GM19467 (cell line): ENCODE results near the gene HSPE1.
"Not testable (repeated sequence)": the region's sequence is repeated elsewhere in the genome, so short reads cannot be mapped to it uniquely, and the experiment has no call there.

ENCODE experiments used
- ATAC-seq: cut with Tn5 transposase; IDR thresholded peaks from one replicate; pipeline ENCODE4 v1.9.1; 2021; ENCODE audit warnings: mild to moderate bottlenecking, moderate library complexity; ENCODE audit not compliant: unreplicated experiment

The HSPE1 gene

DNA sequence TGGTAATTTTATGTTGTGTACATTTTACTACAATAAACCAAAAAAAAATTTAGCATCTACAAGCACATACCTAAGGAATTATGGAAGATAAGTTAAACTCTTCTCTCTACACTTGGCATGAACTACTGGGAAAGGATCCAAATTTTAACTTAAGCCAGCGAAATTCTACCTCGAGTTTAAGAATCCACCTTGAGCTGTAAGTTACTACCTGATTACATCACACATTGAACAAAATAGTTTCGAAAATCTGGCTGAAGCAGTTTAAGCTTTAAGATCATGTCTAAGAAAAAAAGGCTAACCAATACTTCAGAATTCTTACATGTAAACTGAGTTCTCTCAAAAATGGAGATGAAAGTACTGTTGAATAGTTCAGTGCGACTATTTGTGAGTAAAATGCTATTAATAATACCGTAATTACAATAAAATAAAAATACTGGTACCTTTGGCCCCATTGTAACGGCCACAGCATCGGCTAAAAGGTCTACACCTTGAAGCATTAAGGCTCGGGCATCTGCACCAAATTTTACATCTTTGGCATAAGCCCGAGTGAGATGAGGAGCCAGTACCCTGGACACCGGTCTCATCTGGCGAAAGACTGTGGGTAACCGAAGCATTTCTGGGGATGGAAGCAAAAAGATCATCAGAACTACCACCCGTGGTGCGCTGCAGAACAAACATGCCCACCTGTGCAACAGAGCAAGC, 1.8 kb upstream of the HSPE1 start:
- ATAC-seq = no peak

DNA sequence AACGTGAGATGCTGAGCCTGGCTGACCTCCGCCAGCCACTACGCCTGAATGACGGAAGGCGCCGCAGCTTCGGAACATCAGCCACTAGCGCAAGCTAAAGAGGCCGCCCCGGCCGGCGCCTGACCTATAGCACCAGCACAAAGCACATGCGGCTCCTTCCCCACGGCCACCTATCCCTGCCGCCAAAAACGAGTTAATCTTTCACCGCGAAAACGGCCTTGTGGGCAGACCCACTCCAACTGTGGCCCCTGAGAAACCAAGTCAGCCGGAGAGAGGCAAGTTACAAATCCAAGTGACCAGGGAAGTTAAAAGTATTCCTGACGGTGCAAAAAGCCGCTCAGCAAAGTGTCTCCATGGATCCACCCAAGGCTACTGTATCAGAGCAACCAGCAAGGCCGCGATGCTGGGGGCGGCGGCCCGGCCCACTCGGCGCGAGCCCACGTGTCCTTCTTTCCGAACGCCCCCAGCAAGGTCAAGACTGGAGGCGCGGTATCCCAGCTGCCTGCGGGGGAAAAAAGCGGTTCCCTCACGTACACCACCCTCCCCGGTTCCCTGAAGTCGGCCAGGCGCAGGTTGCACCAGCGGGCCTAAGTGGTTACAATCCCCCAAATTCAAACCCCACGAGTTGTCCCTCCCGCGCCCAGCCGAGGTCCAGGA, 1.1 kb upstream of the HSPE1 start:
- peak; percentile 18 for ATAC-seq

DNA sequence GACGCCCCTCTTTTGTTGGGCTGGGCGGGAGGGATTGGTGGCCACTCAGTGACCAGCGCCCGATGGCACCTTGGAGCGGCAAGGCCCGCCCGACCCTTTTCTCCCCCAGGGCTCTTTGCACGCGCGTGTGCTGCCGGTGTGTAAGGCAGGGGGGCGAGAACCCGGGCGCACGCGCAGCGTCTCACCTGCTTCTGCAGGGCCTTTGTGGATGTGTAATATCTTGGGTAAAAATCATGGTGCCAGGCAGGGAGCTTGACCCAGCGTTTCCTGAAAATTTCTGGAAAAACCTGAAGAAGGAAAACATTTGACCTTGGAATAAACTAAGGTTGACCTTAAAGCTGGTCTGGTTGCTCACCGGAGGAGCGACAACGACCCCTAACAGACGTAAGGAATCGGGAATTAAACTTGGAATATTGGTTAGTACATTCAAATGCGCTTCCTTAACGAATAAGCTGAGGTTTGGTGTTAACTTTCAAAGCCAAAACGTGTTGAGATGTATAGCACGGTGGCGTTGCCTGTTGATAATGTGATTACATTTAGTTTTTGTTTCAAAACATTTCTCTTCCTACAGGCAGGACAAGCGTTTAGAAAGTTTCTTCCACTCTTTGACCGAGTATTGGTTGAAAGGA, 438 bp downstream of the HSPE1 start:
- no peak for ATAC-seq

DNA sequence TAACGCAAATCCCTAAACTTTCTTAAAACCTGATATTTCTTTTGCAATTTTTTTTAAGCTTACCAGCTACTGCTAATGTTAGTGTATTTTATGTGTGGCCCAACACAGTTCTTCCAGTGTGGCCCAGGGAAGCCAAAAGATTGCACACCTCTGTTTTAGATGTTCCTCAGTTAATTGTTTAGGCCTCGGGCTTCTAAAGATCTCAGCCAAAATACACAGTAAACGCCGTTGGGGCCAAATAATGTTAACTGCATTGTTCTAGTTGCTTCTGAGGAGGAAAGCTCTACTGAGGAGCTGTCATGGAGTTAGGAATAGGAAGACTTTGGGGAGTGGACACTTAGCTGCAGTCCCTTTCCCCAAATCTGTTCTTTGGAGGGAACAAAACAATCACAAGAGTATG, 2.0 kb downstream of the HSPE1 start:
- no peak for ATAC-seq

DNA sequence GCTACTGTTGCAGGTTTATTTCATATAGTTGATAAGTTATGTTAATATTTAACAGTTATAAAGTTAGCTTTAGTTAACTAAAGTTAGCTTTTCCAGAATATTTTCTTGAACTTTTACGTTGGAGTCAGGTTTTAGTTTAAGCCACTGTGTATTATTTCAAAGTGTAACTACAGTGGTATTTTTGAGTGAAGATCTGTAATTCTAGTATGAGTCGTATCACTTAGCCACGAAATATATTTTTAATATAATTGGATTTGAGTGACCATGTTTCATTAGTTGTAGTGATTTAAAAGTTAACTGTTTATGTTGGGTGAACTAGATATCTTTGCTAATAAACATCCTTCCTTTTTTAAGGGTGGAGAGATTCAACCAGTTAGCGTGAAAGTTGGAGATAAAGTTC, 2.5 kb downstream of the HSPE1 start:
- no peak for ATAC-seq

DNA sequence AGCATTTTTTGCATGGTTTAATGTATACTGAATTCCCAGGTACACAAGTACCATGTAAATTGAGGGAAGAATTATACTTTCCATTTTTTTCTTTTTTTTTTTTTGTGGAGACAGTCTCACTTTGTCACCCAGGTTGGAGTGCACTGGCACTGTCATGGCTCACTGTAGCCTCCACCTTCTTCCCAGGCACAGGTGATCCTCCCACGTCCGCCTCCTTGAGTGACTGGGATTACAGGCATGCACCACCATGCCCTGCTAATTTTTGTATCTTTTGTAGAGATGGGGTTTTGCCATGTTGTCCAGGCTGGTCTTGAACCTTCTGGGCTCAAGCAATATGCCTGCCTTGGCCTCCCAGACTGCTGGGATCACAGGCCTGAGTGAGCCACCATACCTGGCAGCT, 3.8 kb downstream of the HSPE1 start:
- no peak for ATAC-seq

DNA sequence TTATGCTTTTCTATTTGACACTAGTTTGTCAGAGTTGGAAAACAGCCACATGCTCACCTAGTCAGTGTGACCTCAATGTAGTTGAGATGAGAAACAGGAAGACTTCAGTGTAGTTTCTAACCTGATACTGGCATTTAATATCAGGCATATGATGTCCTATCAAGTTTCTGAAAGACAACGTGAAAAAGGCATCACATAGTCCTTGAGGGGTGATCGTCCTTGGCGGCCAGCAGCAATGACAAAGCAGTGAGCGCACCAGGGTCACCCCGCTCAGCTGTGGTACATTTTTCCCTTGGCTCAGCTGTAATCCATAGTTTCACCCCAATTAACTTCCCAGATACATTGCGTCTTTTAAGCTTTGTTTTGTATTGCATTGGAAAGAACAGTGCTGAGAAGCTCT, 4.3 kb downstream of the HSPE1 start:
- no peak for ATAC-seq

DNA sequence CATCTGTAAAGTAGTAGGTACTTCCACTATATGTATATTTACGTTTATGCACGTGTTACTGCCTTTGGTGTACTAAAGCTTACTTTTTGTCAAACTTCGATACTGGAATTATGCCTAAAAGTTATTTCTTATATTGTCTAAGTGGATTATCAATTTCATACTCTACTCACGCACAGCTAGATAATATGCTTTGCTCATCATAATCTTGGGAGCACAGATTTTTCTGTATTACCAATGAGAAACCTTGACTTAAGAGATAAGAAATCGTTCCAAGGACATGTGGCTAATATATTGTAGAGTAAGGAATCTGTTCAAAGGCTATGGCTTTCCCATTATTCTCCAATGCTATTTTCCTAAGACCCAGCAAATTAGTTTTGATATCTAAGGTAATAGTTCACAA, 6.5 kb downstream of the HSPE1 start:
- no peak for ATAC-seq

DNA sequence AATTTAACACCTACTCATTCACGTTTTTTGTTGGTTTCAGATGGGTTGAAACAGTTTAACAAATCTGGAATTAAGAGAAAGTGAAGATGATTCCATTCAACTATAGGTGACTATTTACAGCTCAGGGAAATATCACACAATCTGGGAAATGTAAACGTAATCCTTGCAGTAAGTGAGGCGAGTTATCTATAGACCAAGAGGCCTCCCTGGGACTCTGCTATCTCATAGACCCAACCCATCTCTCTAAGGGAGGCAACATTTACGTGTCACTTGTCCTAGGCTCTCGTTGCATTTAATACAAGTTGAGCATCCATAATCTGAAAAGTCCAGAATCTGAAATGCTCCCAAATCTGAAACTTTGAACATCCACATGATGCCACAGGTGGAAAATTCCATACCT, 13.7 kb downstream of the HSPE1 start:
- ATAC-seq = no peak

DNA sequence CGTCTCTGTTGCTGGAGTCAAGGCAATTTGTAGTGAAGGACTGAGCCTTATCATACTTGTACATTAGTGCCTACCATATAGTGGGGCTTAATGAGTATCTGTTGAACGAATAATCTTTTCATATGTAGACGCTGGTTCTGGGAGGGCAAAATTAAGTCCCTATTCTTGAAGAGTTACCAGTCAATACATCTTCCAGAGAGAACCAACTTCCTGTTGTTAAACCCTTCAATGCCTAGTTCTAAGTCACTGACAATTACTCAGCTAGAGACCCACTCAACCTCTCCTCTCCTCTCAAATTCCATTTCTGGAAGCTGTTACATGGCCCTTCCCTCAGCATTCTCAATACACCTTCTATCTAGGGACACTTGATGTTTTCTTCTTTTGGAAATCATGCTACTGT, 14.6 kb downstream of the HSPE1 start:
- ATAC-seq = no peak

DNA sequence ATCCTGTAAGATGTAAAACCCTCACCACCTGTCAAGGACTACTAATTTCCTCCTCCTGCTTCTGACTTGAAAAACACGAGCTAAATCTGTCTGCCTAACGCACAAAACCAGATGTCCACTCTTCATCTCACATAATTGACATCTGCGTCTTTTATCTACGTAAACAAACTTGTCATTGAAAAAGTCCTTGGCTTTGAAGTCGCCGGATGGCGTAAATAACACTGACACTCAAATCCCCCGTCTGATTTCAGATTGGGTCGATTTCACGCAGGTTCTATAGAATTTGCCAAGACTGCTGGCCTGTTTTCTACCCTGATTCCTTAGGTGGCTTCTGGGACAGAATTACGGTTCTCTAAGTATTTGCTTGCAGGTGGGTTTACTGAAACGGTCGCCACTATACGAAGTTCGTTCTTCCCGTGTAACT, 15.1 kb downstream of the HSPE1 start:
- peak; percentile 8 for ATAC-seq

DNA sequence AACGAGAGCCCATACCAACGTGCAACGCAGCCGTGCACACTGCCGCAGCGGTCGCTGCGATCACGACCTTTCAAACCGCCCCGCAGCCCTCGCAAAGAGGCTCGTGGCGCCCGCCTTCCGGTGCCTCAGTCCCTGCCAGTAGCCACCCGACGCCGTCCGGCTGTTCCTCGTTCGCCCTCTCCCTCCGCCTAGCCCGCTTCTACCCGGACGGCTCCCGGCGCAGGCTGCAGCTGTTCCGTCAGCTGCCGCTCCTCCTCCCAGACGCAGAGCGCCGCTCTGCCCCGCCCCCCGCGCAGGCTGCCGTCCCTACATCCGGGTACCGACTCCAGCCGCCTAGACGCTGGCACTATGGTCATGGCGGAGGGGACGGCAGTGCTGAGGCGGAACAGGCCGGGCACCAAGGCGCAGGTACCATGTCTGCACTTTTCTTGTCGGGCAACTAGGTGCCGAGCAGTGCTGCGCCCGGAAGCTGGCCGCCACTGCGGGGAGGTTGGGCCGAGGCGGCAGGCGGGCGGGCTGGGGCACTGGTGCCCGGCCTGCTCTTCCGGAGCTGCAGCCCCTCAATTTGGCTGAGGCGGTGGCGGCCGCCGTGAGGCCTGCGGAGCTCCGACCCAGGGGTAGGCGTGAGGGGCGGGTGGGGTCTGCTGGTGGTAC, 15.7 kb downstream of the HSPE1 start, which contains the start of gene MOB4:
Gene MOB4, plus strand, starts transcription at position 328 of the 654 bp plus-strand sequence. Its CDS starts 21 bp downstream, at position 349.
- peak; percentile 94 for ATAC-seq

DNA sequence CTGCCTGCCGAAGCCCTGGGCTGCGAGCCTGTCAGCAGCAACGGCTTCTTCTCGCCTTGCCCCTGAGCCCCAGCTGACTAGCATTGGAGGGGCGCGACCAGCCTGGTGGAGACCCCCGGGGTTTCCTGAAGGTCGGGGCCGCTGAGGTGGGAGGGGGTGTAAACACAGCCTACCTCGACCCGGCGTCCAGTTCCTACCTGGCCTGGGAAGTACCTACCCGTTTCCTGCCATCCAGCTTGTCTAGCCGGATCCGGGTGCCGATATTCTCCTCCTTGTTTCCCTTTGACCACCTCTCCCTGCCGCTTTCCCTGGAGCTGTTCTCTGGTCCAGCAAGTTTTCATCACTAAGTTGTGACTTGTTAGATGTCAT, 16.2 kb downstream of the HSPE1 start:
- peak; percentile 6 for ATAC-seq

DNA sequence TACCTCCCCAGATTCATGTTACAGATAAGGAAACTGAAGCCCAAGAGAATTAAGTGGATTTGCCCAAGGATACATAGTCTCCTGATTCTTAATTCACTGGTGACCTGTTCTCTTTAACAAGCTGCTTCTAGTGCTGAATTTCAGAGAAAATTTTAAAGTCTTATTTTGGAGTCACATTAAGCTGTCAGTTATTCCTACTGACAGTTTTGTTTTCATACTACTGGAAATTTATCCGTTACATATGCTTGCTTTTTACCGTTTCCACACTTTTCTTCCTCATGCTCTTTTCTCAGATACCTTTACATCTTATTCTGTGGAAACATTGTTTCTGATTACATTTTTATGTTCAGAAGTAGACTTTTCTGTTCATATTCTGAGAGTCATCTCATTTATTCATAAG, 17.0 kb downstream of the HSPE1 start:
- ATAC-seq = no peak

DNA sequence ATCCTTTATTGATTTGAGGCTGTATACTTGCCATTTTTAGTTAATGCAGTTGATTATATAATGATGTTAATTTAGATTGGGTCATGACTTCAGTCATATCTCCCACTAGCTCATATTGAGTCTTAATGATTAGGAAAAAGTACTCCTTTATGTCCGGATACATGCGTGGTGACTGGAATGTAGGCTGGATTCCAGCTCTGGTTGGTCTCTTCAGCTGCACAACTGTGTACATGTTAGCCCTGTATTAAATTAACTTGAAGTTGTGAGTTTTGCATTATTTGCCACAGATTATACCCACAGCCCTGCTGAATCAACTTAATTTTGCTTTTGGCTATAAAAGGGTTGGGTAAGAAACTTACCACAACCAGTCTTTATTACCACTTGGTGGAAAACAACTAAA, 38.2 kb downstream of the HSPE1 start:
- ATAC-seq = no peak

DNA sequence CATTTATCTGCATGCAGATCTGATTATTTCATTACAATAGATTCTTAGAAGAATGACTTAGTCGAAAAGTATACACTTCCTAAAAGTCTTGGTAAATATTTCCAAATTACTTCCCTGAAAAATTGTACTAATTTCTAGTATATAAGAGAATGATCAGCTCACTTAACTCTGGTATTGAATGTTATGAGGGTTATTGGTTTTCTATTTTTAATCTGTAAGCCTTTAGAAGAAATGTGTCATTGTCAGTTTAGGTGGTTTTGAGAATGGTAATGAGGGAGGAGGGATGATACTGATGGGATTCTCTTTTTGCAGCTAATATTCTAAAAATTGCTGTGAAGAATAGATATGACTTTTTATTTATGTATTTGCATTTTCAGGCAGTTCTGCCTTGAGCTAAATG, 39.6 kb downstream of the HSPE1 start:
- ATAC-seq = no peak

DNA sequence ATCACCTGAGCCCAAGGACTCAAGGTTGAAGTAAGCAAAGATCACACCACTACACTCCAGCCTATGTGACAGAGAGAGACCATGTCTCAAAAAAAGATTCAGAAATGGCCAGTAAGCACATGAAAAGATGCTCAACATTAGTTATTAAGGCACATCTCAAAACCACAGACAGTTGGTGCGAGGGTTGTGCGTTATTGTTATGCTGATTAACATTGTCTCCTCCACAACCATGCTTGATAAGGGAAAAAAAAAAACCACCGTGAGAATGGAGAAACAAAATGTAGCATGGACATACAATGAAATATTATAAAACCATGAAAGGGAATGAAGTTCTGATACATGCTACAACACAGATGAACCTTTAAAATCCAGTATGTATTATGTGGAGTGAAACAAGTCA, 43.0 kb downstream of the HSPE1 start:
- no peak for ATAC-seq

DNA sequence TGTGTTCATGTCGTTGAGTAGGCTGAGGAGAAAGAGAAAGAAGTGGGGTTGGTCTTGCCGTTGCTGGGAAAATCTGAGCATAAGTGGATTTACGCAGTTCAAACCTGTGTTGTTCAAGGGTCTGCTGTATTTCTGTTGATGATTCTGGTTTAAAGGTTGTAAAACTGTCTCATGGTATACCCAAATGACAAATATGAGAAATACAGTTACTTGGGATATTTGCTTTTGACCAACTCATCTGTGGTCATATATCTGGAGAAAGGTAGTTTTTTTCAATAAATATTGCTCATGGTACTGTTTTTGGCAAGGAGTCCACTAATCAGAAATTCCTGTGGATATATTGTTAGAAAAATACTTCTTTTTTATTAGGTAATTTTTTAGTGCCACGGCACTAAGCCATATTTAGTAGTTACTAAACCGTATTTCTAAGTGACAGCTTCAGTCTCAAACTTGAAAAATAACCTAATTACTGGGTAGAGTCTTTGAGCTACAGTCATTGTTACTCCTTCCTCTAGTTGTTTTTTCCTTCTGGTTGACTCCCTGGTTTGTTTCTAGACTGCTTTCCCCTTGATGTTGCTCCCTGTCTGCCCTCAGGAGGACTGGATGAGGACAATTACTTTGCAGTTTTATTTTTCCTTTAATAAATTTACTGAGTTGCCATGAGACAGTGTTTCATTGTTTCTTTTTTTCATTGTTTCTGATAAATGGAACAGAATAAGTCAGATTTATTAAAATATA, 47.2 kb downstream of the HSPE1 start:
- no peak for ATAC-seq

DNA sequence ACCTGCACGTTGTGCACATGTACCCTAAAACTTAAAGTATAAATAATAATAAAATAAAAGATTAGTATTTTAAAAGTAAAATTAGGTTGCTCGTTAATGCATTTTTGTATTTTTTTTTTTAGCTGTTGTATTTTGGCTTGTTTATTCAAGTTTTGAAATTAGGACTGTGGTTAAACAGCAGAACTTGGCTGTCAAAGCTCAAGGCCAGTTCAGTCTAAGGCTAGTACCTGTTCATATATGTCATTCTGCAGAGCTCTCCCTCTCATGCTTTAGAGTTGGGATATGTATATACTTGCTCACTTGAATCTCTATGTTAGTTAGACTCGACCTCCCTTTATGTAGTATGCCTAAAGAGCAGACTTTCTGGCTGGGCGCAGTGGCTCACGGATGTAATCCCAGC, 48.4 kb downstream of the HSPE1 start:
- ATAC-seq = no peak

DNA sequence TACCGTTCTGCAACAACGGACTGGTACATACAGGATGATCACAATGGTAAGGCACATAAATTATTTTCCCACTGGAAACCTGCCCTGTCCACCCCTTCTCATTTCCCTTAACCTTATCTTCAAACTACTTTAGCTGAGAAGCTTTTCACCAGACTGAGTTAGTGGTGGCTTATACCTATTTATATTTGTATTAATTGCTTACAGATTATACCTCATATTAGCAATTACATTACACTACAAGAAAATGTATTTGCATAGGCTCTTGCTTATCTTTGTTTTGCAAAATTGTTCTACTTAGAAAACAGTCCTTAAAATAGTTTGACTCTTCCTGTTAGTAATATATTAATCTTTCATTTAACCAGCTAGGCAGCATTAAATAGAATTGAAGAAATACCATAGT, 51.1 kb downstream of the HSPE1 start:
- not testable (repeated sequence) for ATAC-seq
